ENCODE results near the gene CERT1.
A peak's percentile ranks its signal among the peaks of the same experiment; 100 is the strongest.

Gene CERT1

DNA sequence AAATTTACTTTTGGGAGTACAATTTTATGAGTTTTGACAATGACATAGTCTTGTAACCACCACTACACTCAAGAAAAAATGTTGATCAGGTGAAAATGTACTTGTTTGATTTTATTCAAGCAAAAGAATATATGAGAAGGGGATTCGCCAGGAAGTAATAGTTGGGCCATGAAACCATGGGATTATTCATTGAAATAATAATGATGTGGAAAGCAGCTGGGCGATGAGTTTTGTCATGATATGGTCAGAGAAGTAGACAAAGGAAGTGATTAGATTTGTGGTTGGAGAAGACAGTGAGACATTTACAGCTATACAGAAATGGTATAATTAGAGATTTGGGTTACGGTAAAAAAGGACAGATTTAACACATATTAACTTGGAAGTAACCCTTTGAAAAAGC, 163.2 kb downstream of the CERT1 start:
- Histone ChIP-seq H4K91ac (ENCODE audit: low read length) (no peak overlapping the region), H2AK5ac (ENCODE audit: low read length, severe bottlenecking) (no peak overlapping the region), H2BK5ac (ENCODE audit: low read depth, low read length, poor library complexity, severe bottlenecking) (no peak overlapping the region), H3K27ac (ENCODE audit: low read length, poor library complexity, severe bottlenecking) (peak overlapping the region; percentile 69), H3K4ac (ENCODE audit: low read depth in 1 of 2, low read length in 2 of 2) (no peak overlapping the region), H2BK120ac (ENCODE audit: low read depth, low read length) (no peak overlapping the region), H3K4me3 (ENCODE audit: insufficient read depth in 1 of 2, low read depth in 1 of 2, low read length in 2 of 2) (no peak overlapping the region), H3K14ac (ENCODE audit: low read length in 2 of 2) (no peak overlapping the region), H3K23ac (ENCODE audit: low read length in 2 of 2) (no peak overlapping the region), H3K27me3 (ENCODE audit: control insufficient read depth in 1 of 2, insufficient read depth in 1 of 2, low read length in 2 of 2) (no peaks in the 10 kb centered on the region), H2BK12ac (ENCODE audit: low read length in 2 of 2) (no peak overlapping the region), H2BK15ac (ENCODE audit: low read depth, poor library complexity, severe bottlenecking) (no peak overlapping the region), H3K4me2 (ENCODE audit: low read length, poor library complexity, severe bottlenecking) (no peak overlapping the region), H4K8ac (ENCODE audit: low read length) (no peak overlapping the region), H3K4me1 (ENCODE audit: control insufficient read depth, insufficient read depth, low read depth, low read length) (peaks cover 2% of the 10 kb centered on the region), H3K18ac (ENCODE audit: low read depth in 1 of 2, low read length in 2 of 2) (no peak overlapping the region), H3K9ac (ENCODE audit: low read length) (no peak overlapping the region), H3K79me1 (replicated peaks; ENCODE audit: low read length, poor library complexity, severe bottlenecking) (no peaks in the 10 kb centered on the region), H2AFZ (ENCODE audit: low read depth, low read length) (no peak overlapping the region), H3K36me3 (ENCODE audit: control insufficient read depth in 1 of 2, insufficient read depth in 2 of 2, low read depth in 1 of 2, low read length in 2 of 2) (peaks cover 13 to 96% of the 10 kb centered on the region in 2 experiments), H3K9me3 (ENCODE audit: control insufficient read depth, low read length) (no peaks in the 10 kb centered on the region)
- WGBS = 93% methylated on average over 2 of the region's 3 CpGs
- DNase-seq = no peak

DNA sequence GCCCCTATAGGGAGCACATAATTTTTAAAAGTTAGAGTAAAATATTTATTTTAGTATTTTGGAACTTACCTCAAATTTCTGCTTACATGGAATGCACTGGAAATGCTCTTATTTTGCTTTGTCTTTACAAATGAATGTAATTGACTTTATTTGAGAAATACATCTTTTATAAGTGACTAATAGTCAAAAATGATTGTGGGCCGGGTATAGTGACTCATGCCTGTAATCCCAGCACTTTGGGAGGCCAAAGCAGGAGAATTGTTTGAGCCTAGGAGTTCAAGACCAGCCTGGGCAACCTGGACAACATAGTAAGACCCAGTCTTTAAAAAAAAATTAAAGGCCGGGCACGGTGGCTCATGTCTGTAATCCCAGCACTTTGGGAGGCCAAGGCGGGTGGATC, 168.6 kb downstream of the CERT1 start:
- H2AFZ ChIP-seq (ENCODE audit: low read depth, low read length) = no peak overlapping the region
- no peak overlapping the region for H2BK12ac ChIP-seq (ENCODE audit: low read length in 2 of 2)
- H3K23ac ChIP-seq (ENCODE audit: low read length in 2 of 2) = no peak overlapping the region
- peaks cover 13 to 50% of the 10 kb centered on the region in 2 experiments for H3K36me3 ChIP-seq (ENCODE audit: control insufficient read depth in 1 of 2, insufficient read depth in 2 of 2, low read depth in 1 of 2, low read length in 2 of 2)
- DNase-seq = no peak
- no peaks in the 10 kb centered on the region for H3K27me3 ChIP-seq (ENCODE audit: control insufficient read depth in 1 of 2, insufficient read depth in 1 of 2, low read length in 2 of 2)
- H3K27ac ChIP-seq (ENCODE audit: low read length, poor library complexity, severe bottlenecking) = no peak overlapping the region
- H3K9me3 ChIP-seq (ENCODE audit: control insufficient read depth, low read length) = no peaks in the 10 kb centered on the region
- peaks cover 2% of the 10 kb centered on the region for H3K4me1 ChIP-seq (ENCODE audit: control insufficient read depth, insufficient read depth, low read depth, low read length)
- WGBS = 86% methylated on average over 4 of the region's 4 CpGs
- H3K4me3 ChIP-seq (ENCODE audit: insufficient read depth in 1 of 2, low read depth in 1 of 2, low read length in 2 of 2) = no peak overlapping the region
- no peak overlapping the region for H2BK5ac ChIP-seq (ENCODE audit: low read depth, low read length, poor library complexity, severe bottlenecking)
- H3K14ac ChIP-seq (ENCODE audit: low read length in 2 of 2) = no peak overlapping the region
- no peak overlapping the region for H3K9ac ChIP-seq (ENCODE audit: low read length)
- no peak overlapping the region for H3K4me2 ChIP-seq (ENCODE audit: low read length, poor library complexity, severe bottlenecking)
- H3K18ac ChIP-seq (ENCODE audit: low read depth in 1 of 2, low read length in 2 of 2) = no peak overlapping the region
- H3K4ac ChIP-seq (ENCODE audit: low read depth in 1 of 2, low read length in 2 of 2) = no peak overlapping the region
- H4K8ac ChIP-seq (ENCODE audit: low read length) = no peak overlapping the region
- no peak overlapping the region for H2AK5ac ChIP-seq (ENCODE audit: low read length, severe bottlenecking)
- H4K91ac ChIP-seq (ENCODE audit: low read length) = no peak overlapping the region
- no peak overlapping the region for H2BK15ac ChIP-seq (ENCODE audit: low read depth, poor library complexity, severe bottlenecking)
- H2BK120ac ChIP-seq (ENCODE audit: low read depth, low read length) = no peak overlapping the region
- H3K79me1 ChIP-seq (replicated peaks; ENCODE audit: low read length, poor library complexity, severe bottlenecking) = no peaks in the 10 kb centered on the region

DNA sequence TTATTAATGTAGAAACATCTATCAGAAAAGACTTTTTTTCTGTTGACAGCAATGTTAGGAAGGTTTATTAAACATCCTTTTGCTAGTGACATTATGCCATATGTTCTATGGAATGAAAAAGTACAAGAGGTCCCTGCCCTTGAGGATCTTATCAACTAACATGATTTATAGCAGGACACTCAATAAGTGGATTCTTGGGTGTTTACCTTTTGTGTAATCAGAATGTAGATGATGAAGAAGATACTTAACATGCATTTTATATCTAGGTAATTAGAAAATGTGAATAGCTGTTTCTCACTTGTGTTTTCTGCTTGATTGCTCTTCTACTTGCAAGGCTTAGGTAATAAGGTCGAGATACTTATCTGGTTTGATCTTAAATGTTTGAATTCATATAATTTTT, 169.5 kb downstream of the CERT1 start:
- Histone ChIP-seq H3K18ac (ENCODE audit: low read depth in 1 of 2, low read length in 2 of 2) (no peak overlapping the region), H3K36me3 (ENCODE audit: control insufficient read depth in 1 of 2, insufficient read depth in 2 of 2, low read depth in 1 of 2, low read length in 2 of 2) (peaks cover 13 to 41% of the 10 kb centered on the region in 2 experiments), H4K8ac (ENCODE audit: low read length) (no peak overlapping the region), H3K79me1 (replicated peaks; ENCODE audit: low read length, poor library complexity, severe bottlenecking) (no peaks in the 10 kb centered on the region), H3K4ac (ENCODE audit: low read depth in 1 of 2, low read length in 2 of 2) (no peak overlapping the region), H3K4me1 (ENCODE audit: control insufficient read depth, insufficient read depth, low read depth, low read length) (peaks cover 2% of the 10 kb centered on the region), H3K9ac (ENCODE audit: low read length) (no peak overlapping the region), H3K27ac (ENCODE audit: low read length, poor library complexity, severe bottlenecking) (no peak overlapping the region), H2BK5ac (ENCODE audit: low read depth, low read length, poor library complexity, severe bottlenecking) (no peak overlapping the region), H3K4me2 (ENCODE audit: low read length, poor library complexity, severe bottlenecking) (no peak overlapping the region), H3K4me3 (ENCODE audit: insufficient read depth in 1 of 2, low read depth in 1 of 2, low read length in 2 of 2) (no peak overlapping the region), H4K91ac (ENCODE audit: low read length) (no peak overlapping the region), H2BK120ac (ENCODE audit: low read depth, low read length) (no peak overlapping the region), H3K27me3 (ENCODE audit: control insufficient read depth in 1 of 2, insufficient read depth in 1 of 2, low read length in 2 of 2) (no peaks in the 10 kb centered on the region), H2AK5ac (ENCODE audit: low read length, severe bottlenecking) (no peak overlapping the region), H2AFZ (ENCODE audit: low read depth, low read length) (no peak overlapping the region), H3K23ac (ENCODE audit: low read length in 2 of 2) (no peak overlapping the region), H2BK15ac (ENCODE audit: low read depth, poor library complexity, severe bottlenecking) (no peak overlapping the region), H3K14ac (ENCODE audit: low read length in 2 of 2) (no peak overlapping the region), H2BK12ac (ENCODE audit: low read length in 2 of 2) (no peak overlapping the region), H3K9me3 (ENCODE audit: control insufficient read depth, low read length) (no peaks in the 10 kb centered on the region)
- peak; percentile 8 for DNase-seq
- WGBS = 73% methylated on average over 1 of the region's 1 CpG

DNA sequence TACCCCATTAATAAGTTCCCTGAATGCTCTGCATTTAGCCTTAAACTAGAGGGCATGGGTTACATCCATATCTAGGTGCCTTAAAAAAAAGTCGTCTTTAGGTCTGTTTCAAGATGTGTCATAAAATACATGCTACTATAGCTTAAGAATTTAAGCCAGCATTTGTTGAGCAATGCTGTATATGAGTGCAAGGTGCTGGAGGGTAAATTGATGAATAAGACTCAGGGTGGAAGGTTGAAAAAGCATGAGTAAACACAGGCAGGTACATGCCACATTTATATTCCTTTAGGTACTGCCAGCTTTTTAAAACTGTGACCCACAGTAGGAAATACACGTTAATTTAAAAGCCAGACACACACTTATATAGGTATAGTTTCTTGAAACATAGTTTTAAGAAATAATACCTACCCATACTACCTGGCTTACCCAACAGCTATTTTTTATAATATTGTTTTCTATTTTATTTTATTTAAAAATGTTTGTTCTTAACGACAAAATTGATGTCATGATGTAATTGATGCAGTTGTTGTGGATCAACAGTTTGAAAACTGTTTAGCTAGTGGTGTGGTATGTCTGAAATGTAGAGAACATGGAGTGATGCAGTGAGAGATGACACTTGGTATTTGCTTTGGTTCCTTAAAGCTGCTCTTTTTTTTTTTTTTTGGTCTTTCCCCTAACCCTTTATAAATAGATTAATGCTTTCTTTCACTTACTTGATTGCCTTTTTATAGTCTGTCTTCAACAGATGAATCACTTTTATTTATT, 170.5 kb downstream of the CERT1 start:
- no peak overlapping the region for H3K4ac ChIP-seq (ENCODE audit: low read depth in 1 of 2, low read length in 2 of 2)
- no peak overlapping the region for H2AFZ ChIP-seq (ENCODE audit: low read depth, low read length)
- no peaks in the 10 kb centered on the region for H3K9me3 ChIP-seq (ENCODE audit: control insufficient read depth, low read length)
- H2AK5ac ChIP-seq (ENCODE audit: low read length, severe bottlenecking) = no peak overlapping the region
- H3K36me3 ChIP-seq (ENCODE audit: control insufficient read depth in 1 of 2, insufficient read depth in 2 of 2, low read depth in 1 of 2, low read length in 2 of 2) = peaks cover 11 to 31% of the 10 kb centered on the region in 2 experiments
- no peak overlapping the region for H2BK5ac ChIP-seq (ENCODE audit: low read depth, low read length, poor library complexity, severe bottlenecking)
- H3K23ac ChIP-seq (ENCODE audit: low read length in 2 of 2) = no peak overlapping the region
- H3K9ac ChIP-seq (ENCODE audit: low read length) = no peak overlapping the region
- H3K4me3 ChIP-seq (ENCODE audit: insufficient read depth in 1 of 2, low read depth in 1 of 2, low read length in 2 of 2) = no peak overlapping the region
- no peak overlapping the region for H3K14ac ChIP-seq (ENCODE audit: low read length in 2 of 2)
- H2BK15ac ChIP-seq (ENCODE audit: low read depth, poor library complexity, severe bottlenecking) = no peak overlapping the region
- no peaks in the 10 kb centered on the region for H3K79me1 ChIP-seq (replicated peaks; ENCODE audit: low read length, poor library complexity, severe bottlenecking)
- no peak overlapping the region for H4K8ac ChIP-seq (ENCODE audit: low read length)
- H3K27me3 ChIP-seq (ENCODE audit: control insufficient read depth in 1 of 2, insufficient read depth in 1 of 2, low read length in 2 of 2) = no peaks in the 10 kb centered on the region
- 75% methylated on average over 1 of the region's 3 CpGs for WGBS
- H3K27ac ChIP-seq (ENCODE audit: low read length, poor library complexity, severe bottlenecking) = no peak overlapping the region
- no peak overlapping the region for H4K91ac ChIP-seq (ENCODE audit: low read length)
- H2BK12ac ChIP-seq (ENCODE audit: low read length in 2 of 2) = no peak overlapping the region
- no peak overlapping the region for H3K18ac ChIP-seq (ENCODE audit: low read depth in 1 of 2, low read length in 2 of 2)
- peak; percentile 9 for DNase-seq
- no peak overlapping the region for H2BK120ac ChIP-seq (ENCODE audit: low read depth, low read length)
- no peak overlapping the region for H3K4me2 ChIP-seq (ENCODE audit: low read length, poor library complexity, severe bottlenecking)
- H3K4me1 ChIP-seq (ENCODE audit: control insufficient read depth, insufficient read depth, low read depth, low read length) = peaks cover 2% of the 10 kb centered on the region
